SKM-1 (cell line): ENCODE measurements around the gene VWA8.
"Not testable (repeated sequence)": the region's sequence is repeated elsewhere in the genome, so short reads cannot be mapped to it uniquely, and the experiment has no call there.

Experiments used
- DNase-seq: peaks from one replicate; lab custom pipeline; 2025; ENCODE audit not compliant: unreplicated experiment; lab: John Stamatoyannopoulos, UW

The VWA8 gene

GRCh38 chr13:41622432-41623429 lies 338.2 kb downstream of the VWA8 start:
- no peak for DNase-seq

GRCh38 chr13:41621716-41622431 lies 339.0 kb downstream of the VWA8 start:
- DNase-seq: no peak

- DNase-seq: not testable (repeated sequence)
Measured at GRCh38 chr13:41617633-41618032, 343.3 kb downstream of the VWA8 start.

DNA sequence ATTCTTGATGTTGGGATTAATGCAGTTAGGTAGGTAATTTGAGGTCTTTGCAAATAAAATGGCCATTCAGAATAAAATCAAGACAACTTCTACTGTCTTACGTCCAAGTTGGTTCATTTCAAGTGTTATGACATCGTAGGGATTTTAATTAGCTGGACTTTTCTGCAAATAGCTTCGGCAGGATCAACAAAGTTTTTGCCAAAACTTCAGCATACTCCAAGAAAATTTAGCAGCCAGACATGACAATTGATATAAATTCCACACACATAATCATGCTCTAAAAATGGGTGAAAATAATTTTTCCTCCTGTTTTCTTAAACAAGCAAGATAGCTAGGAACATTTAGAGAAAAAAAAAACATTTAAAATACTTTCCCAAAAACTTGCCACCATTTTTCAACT lies 344.8 kb downstream of the VWA8 start:
- no peak for DNase-seq

GRCh38 chr13:41615528-41615855 lies 345.4 kb downstream of the VWA8 start:
- no peak for DNase-seq

DNA sequence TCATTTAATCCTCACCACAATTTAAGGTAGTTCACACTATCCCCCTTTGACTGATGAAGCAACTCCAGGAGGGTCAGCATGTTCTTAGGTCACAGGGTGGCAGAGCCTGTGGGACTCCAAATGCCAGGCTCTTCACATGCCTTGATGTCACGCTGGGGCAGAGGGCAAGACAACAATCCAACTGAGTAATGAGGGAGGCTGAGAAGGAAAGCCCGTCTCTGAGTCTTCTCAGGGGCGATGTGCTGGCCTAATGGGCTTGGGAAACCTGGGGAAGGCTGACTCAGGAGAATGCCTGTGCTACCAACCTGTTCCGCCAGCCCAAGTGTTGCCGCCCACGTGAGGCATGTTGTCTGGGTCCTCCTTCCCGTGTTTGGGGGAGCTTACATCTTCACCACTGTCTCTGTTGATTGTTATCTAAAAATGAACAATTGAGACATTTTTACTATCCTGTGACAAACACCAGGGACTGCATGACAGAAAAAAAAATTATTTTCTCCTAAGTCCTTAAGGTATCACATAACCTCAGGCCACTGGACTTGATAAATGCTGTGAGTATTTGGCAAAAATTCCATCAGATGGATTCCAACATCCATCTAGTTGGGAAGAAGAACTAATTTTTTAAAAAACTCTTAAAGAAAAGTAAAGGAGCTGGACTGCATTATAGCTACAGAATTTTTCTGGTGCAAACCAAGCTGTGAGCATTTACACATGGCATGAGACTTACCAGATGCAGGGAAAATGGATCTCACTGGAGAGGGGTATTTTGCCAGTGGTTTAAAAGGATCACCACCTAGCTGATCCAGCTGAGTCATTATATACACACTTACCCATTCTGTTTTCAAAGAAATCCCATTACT lies 346.0 kb downstream of the VWA8 start:
- DNase-seq: no peak

DNA sequence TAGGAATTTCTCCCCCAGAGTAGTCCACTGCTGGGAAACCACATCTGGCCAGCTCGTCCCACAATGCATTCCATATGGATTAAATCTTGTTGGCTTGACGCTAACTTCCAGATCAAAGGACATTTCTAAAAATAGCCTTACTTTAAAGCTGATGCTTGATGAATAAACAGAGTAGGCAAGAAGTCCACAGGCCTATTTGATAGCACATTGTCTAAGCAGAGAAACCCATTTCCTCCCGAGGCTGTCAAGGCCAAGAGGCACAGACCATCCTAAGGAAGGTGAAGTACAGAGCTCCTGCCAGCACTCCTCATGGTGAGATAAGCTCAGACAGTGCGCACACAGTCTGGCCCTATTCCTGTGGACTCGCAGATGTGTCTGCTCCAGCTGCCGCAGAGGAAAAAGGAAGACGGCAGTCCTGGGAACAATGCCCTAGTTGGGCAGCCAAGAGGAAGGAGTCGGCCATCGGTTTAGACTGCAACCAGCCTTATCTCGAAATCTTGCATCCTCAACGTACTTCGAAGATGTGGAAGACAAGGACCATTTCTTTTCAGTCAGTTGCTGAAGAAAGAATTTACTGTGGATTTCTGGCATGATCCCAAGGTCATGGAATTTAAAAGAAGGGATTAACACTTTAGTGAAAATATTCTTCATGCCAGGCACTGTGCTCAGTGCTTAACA lies 346.8 kb downstream of the VWA8 start:
- no peak for DNase-seq

DNA sequence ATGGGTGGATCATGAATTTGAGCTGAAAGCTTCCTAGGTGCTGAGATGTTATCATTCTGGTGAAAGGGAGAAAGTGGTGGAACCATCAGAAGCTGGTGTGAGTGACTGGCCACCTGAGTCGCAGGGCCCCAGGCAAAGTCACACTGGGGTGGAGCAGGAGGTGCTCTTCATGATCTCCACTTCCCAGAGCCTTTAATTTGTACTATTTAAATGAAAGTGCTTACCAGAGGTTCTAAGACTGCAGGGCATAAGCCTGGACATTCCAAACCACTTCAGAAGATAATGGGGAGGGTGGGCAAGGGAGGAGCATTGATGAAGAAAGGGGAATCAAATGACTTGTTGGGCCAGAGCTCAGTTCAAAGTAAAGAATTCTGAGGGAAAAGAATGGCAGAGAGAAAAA lies 347.4 kb downstream of the VWA8 start:
- DNase-seq: no peak

- no peak for DNase-seq
Measured at GRCh38 chr13:41611385-41611784, 349.5 kb downstream of the VWA8 start.

DNA sequence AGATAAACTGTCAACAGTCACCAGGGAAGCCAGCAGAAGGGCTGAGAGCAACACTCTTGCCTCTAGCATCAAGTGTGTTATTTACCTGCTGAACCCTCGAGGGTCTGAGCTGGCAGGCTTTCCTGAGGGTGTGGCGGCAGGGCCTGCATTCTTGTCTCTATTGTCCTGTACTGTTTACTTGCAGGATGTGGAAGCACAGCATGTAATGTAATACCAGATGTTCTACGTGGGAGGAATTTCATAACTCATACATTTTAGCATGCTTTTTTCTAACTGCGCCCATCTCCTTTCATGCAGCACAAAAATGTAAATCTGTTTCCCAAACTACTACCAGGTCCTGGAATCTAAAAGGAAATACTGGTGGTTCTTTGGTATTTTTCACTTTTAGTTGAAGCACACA lies 350.5 kb downstream of the VWA8 start:
- no peak for DNase-seq

DNA sequence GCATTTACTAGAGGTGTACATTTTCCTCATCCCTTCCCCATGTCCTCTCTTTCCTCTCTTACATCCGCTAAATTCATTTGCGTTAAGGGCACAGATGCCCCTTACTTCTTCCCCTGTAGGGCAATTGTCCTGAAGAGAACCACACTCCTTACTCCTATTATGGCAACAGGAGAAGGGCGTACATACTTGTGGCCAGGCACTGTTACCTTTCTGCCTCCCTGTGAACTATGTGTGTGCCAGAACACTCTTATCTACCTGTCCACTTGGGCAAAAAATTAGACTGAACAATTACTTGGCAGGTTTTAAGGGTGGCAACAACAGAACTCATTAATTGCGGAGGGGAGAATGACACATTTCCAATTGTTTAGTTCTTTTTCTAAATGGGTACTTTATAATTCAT lies 351.1 kb downstream of the VWA8 start:
- no peak for DNase-seq

DNA sequence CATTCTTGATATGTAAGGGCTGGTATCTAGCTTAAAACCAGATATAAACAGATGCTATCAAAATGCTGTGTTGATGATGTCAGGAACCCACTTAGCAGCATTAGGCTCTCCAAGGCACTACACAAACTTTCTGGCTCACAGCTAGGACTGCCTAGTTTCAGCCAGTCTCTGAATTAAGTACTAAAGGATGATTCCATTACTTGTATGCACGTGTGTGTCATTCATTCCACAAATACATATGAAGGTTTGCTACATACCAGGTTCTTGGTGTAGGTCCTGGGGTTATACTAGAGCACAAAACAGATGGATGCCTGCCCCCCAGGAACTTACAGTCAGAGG lies 352.1 kb downstream of the VWA8 start:
- DNase-seq: no peak

DNA sequence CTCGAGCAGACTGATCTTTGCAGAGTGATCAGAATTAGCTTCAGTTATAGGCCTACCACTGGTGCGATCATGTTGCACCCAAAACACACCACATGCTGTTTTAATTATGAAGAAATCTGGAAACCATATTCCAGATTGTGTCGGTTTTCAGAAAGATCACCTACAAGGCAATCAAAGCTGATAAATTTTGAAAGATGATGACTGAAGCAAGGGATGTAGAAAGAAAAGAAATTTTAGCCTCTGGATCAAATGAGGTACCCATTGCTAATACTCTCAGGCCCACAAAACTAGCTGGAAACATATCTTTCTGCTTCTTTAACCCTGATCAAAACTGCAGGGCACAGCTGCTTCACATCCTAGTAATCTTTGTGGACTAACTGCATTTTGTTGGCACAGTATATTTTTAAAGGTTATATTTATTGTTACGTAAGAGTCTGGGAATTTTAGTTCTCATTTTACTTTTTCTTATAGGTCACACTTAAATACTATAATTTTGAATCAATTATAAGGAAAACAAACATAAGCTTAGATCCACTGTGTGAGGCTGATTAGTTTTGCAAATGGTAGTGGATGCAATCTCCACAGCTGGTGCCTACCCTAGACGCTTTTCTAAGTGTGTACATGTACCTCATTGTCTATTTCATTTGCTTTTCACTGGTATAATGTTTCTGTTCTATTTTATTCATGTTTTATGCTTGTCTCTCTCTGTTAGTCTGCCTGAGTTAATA lies 352.6 kb downstream of the VWA8 start:
- no peak for DNase-seq

DNA sequence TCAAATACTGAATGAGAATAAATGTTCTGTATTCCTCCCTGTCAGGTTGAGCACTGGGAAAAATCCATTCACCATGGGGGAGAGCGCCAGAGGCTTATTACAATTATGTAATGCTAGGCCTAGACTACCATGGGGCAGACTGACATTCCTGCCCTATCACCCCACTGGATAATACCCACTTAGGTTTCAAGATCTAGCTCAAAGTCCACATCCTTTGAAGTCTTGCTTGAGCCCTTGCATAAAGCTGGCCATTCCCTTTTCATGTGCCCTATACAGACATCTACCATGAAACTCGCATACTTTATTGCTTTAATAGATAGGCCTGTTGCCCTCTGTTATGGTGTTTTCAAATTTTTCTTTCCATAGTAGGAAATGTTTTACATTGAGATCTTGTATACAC lies 354.3 kb downstream of the VWA8 start:
- no peak for DNase-seq

- no peak for DNase-seq
Measured at GRCh38 chr13:41605319-41606285, 355.3 kb downstream of the VWA8 start.

- DNase-seq: no peak
Measured at GRCh38 chr13:41603917-41604316, 357.0 kb downstream of the VWA8 start.

DNA sequence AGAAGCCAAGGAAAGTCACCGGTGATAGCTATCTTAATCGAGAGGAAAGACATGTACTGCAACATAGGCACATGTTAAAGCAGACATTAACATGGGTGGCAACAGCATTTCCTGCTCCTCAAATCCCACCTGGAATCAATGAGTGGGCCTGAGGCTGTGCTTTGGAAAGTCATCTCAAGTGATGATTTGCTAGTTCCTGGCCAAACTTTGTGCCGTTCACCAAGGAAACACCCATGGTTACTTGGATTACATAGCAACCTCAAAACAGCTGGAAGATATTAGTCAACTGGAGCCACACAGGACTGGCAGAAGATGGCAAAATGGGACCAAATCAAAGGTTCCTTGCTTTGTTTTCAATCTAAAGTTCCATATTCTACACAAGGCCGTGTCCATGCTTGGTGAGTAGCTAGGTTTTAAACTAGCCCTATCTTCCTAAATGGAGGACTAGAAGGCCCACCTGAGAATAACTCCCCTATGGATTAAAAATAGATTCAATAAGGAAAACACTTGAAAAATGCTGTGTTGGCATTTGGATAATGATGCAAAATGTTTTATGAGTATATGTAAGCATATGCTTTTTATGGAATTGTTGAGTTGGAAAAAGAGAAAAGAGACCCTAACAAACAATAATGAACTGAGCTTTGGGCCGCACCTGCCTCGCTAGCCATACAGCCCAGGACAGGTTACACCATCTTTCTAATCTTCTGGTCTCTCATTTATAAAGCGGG lies 359.0 kb downstream of the VWA8 start:
- DNase-seq: no peak

DNA sequence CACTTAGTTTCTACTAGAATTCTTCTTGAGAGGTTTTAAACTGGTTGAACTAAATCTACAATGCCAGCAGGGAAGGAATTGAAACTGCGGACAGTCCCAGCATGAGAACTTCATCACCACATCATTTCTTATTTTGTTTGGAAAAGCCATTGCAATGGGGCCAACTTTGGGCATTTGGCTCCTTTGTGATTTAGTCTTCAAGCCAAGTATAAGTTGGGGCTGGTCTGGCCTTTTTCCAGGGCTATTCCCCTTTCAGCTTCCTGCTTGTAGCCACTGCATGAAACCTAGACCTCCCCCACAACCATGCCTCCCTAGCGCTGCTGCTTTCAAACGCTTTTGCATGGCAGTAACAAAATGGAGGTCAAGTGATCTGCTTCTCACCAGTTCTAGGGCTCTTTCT lies 361.3 kb downstream of the VWA8 start:
- DNase-seq: no peak
